GM12872 (cell line): ENCODE measurements around the gene PTBP1.

ENCODE experiments used
- CTCF ChIP-seq: IDR thresholded peaks from 3 replicates; pipeline ENCODE4 v1.5.1; 2011; ENCODE audit warnings: low read depth, mild to moderate bottlenecking, low read length, moderate library complexity; ENCODE audit not compliant: insufficient read depth

The PTBP1 gene

GRCh38 chr19:796692-797527, at the start of gene PTBP1:
Gene PTBP1 (plus strand): TSS chr19:797452. CDS start chr19:797498, 46 bp downstream.
- no peak for TF ChIP-seq CTCF

- TF ChIP-seq CTCF, result no peak
These were observed 49.0 kb upstream of the PTBP1 start for GRCh38 chr19:748274-748598.

- no peak for TF ChIP-seq CTCF
These were observed 47.4 kb upstream of the PTBP1 start for GRCh38 chr19:749811-750210.

- no peak for TF ChIP-seq CTCF
These were observed 46.4 kb upstream of the PTBP1 start, which contains the start of gene MISP for GRCh38 chr19:750640-751423. Gene MISP (plus strand): TSS chr19:751112. CDS start chr19:756947, 5,835 bp downstream.

DNA sequence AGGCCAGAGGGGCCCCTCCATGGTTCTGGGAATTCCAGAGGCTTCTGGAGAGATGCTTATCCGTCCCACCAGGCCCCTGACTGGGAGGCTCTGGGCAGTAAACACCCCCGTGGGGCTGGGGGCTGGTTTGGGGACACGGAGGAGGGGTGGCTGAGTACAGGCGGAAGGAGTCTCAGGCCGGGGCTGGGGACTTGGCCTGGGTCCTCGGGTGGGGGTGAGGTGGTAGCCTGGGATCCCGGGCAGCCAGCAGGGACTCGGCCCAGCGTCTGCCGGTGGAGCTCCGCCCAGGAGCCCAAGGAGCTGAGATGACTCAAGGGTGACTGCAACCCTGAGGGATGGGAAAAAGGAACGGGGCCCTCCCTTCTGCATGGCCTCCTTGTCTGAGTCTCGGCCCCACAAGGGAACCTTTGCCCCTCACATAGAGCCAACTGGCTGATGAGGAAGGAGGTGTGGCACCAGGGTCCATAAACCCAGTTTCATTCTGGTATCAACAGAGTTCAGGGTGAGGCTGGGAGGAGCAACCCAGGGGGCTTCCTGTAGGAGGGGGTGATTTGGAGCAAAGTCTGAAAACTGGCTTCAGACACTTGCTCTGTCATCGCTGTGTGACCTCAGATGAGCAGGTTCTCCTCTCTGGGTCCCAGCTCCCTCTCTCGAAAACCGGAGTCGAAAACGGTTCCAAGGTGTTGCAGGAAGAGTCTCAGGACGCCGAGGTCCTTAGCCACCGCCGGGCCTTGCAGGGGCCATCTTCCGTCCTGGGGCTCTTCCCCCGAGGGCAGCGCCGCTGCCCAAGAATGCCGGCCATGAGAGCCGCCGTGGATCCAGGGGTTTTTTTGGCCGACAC, 45.5 kb upstream of the PTBP1 start:
- TF ChIP-seq CTCF, result no peak

- no peak for TF ChIP-seq CTCF
These were observed 44.4 kb upstream of the PTBP1 start for GRCh38 chr19:752652-753517.
